ENCODE data around the gene SPATA4. TPM values are rescaled to one million over a fixed set of nuclear protein-coding genes. Genes with fewer than 3 reads are reported as not detected.

Gene SPATA4
- total RNA-seq, 4 donors from 2014 or later, result not detected

GRCh38 chr4:176185051-176185450, 10.3 kb downstream of the SPATA4 start:
- H3K4me3 ChIP-seq (ENCODE audit: low read depth, poor library complexity, severe bottlenecking), result no peak overlapping the region
- intact Hi-C loops (cut with DNase I; ENCODE audit: low total_unique reads), result no loop called here
- TF ChIP-seq, protein P1, sequence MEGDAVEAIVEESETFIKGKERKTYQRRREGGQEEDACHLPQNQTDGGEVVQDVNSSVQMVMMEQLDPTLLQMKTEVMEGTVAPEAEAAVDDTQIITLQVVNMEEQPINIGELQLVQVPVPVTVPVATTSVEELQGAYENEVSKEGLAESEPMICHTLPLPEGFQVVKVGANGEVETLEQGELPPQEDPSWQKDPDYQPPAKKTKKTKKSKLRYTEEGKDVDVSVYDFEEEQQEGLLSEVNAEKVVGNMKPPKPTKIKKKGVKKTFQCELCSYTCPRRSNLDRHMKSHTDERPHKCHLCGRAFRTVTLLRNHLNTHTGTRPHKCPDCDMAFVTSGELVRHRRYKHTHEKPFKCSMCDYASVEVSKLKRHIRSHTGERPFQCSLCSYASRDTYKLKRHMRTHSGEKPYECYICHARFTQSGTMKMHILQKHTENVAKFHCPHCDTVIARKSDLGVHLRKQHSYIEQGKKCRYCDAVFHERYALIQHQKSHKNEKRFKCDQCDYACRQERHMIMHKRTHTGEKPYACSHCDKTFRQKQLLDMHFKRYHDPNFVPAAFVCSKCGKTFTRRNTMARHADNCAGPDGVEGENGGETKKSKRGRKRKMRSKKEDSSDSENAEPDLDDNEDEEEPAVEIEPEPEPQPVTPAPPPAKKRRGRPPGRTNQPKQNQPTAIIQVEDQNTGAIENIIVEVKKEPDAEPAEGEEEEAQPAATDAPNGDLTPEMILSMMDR (IDR thresholded peaks at IDR 0.05), result no peak
- no peak for TF ChIP-seq POLR2A (IDR thresholded peaks at IDR 0.05)
- no peak for DNase-seq (ENCODE audit: low spot score in 2 of 2)
- WGBS, 2 donors, result 21 to 41% methylated on average over 1 of the region's 1 CpG

- 93 to 96% methylated on average over 3 of the region's 3 CpGs for WGBS, 2 donors
- no peak overlapping the region for H3K4me3 ChIP-seq (ENCODE audit: low read depth, poor library complexity, severe bottlenecking)
- TF ChIP-seq, protein P1 (IDR thresholded peaks at IDR 0.05), result no peak
- TF ChIP-seq POLR2A (IDR thresholded peaks at IDR 0.05), result no peak
- intact Hi-C loops (cut with DNase I; ENCODE audit: low total_unique reads), result no loop called here
- no peak for DNase-seq (ENCODE audit: low spot score in 2 of 2)
Observed at GRCh38 chr4:176163041-176163440, 32.3 kb downstream of the SPATA4 start.

- WGBS, 2 donors, result 65 to 71% methylated on average over 5 of the region's 5 CpGs
- intact Hi-C loops (cut with DNase I; ENCODE audit: low total_unique reads), result no loop called here
- DNase-seq (ENCODE audit: low spot score in 2 of 2), result no peak
- TF ChIP-seq, protein P1 (IDR thresholded peaks at IDR 0.05), result no peak
- no peak for TF ChIP-seq POLR2A (IDR thresholded peaks at IDR 0.05)
- no peak overlapping the region for H3K4me3 ChIP-seq (ENCODE audit: low read depth, poor library complexity, severe bottlenecking)
Observed at GRCh38 chr4:176156656-176157055, 38.7 kb downstream of the SPATA4 start.

- intact Hi-C loops (cut with DNase I; ENCODE audit: low total_unique reads), result no loop called here
- no peak for TF ChIP-seq POLR2A (IDR thresholded peaks at IDR 0.05)
- TF ChIP-seq, protein P1 (IDR thresholded peaks at IDR 0.05), result no peak
- no peak overlapping the region for H3K4me3 ChIP-seq (ENCODE audit: low read depth, poor library complexity, severe bottlenecking)
- WGBS, 2 donors, result 89% methylated on average over 4 of the region's 4 CpGs
- DNase-seq (ENCODE audit: low spot score in 2 of 2), result no peak
Observed at GRCh38 chr4:176153124-176153523, 42.3 kb downstream of the SPATA4 start.

GRCh38 chr4:176150704-176151103, 44.7 kb downstream of the SPATA4 start:
- TF ChIP-seq, protein P1 (IDR thresholded peaks at IDR 0.05), result no peak
- no peak for TF ChIP-seq POLR2A (IDR thresholded peaks at IDR 0.05)
- no peak for DNase-seq (ENCODE audit: low spot score in 2 of 2)
- no peak overlapping the region for H3K4me3 ChIP-seq (ENCODE audit: low read depth, poor library complexity, severe bottlenecking)
- WGBS, 2 donors, result 61 to 73% methylated on average over 2 of the region's 2 CpGs
- intact Hi-C loops (cut with DNase I; ENCODE audit: low total_unique reads), result no loop called here

GRCh38 chr4:176150356-176150682, 45.1 kb downstream of the SPATA4 start:
- H3K4me3 ChIP-seq (ENCODE audit: low read depth, poor library complexity, severe bottlenecking), result no peak overlapping the region
- DNase-seq (ENCODE audit: low spot score in 2 of 2), result no peak
- no peak for TF ChIP-seq POLR2A (IDR thresholded peaks at IDR 0.05)
- TF ChIP-seq, protein P1 (IDR thresholded peaks at IDR 0.05), result no peak
- intact Hi-C loops (cut with DNase I; ENCODE audit: low total_unique reads), result no loop called here
